Erythroblast (primary cell): ENCODE measurements around the gene FXR1.

Source experiments
- GATA1 ChIP-seq: IDR thresholded peaks from 2 replicates; pipeline ENCODE4 v1.6.1; 2011; ENCODE audit warnings: low read depth, mild to moderate bottlenecking, control low read depth, low read length, moderate library complexity
- POLR2A ChIP-seq: IDR thresholded peaks from 2 replicates; pipeline ENCODE4 v1.6.1; 2011; ENCODE audit warnings: mild to moderate bottlenecking, low read length

GRCh38 chr3:180961087-180961486 is 48.6 kb downstream of the FXR1 start:
- TF ChIP-seq POLR2A (no peak), GATA1 (no peak)
